Bronchial epithelial cell (primary cell): ENCODE measurements around the gene SYT12. TPM values are rescaled to one million over a fixed set of nuclear protein-coding genes. Genes with fewer than 3 reads are reported as not detected.

Experiments
- DNase-seq: peaks from one replicate; pipeline ENCODE4 v3.0.0-alpha.2; 2010; ENCODE audit warnings: low read depth
- FAIRE-seq: peaks from 2 replicates; lab custom pipeline; 2011; peaks lifted over from hg19 to GRCh38; lab: Jason Lieb, UNC
- H3K27me3 ChIP-seq: 2 replicates; pipeline ENCODE4 v1.5.1; 2011; ENCODE audit warnings: low read length; ENCODE audit not compliant: control insufficient read depth, insufficient read depth
- H3K36me3 ChIP-seq: 2 replicates; pipeline ENCODE4 v1.5.1; 2011; ENCODE audit warnings: low read length; ENCODE audit not compliant: control insufficient read depth, insufficient read depth
- H3K4me3 ChIP-seq: 2 replicates; pipeline ENCODE4 v1.5.1; 2011; ENCODE audit warnings: mild to moderate bottlenecking, low read depth, low read length, control low read depth
- CTCF ChIP-seq: IDR thresholded peaks from 2 replicates; pipeline ENCODE4 v1.5.1; 2011; ENCODE audit warnings: mild to moderate bottlenecking, moderate library complexity, low read length, control low read depth, inconsistent platforms; ENCODE audit not compliant: insufficient read depth, severe bottlenecking
- total RNA-seq: library from RNA; depleted of rRNA; stranded (reverse); fragments of >200 nt; gene quantifications from 2 replicates; pipeline ENCODE4 v1.2.1, GENCODE V29; 2014

The SYT12 gene
- total RNA-seq, 1 donor from 2014 or later: 2.9 TPM

GRCh38 chr11:67076202-67076601 is 53.3 kb downstream of the SYT12 start:
- no peak overlapping the region for H3K4me3 ChIP-seq

GRCh38 chr11:67079065-67079705 is 56.3 kb downstream of the SYT12 start:
- Histone ChIP-seq H3K36me3 (no peaks in the 10 kb centered on the region), H3K27me3 (no peaks in the 10 kb centered on the region), H3K4me3 (no peak overlapping the region)
- DNase-seq (no peak), FAIRE-seq (no peak)
- TF ChIP-seq CTCF: no peak

More at GRCh38 chr11:67076202-67076601, 53.3 kb downstream of the SYT12 start:
- Histone ChIP-seq H3K36me3 (peaks cover 6% of the 10 kb centered on the region), H3K27me3 (no peaks in the 10 kb centered on the region)
- TF ChIP-seq CTCF: no peak
- FAIRE-seq: no peak
- DNase-seq: no peak

- no peaks in the 10 kb centered on the region for H3K27me3 ChIP-seq
- no peaks in the 10 kb centered on the region for H3K36me3 ChIP-seq
- DNase-seq (no peak), FAIRE-seq (no peak)
- H3K4me3 ChIP-seq: peak overlapping the region; percentile 6
- TF ChIP-seq CTCF: peak; percentile 29
Measured at GRCh38 chr11:67082071-67082791, 59.3 kb downstream of the SYT12 start.

- Histone ChIP-seq H3K4me3 (no peak overlapping the region), H3K27me3 (no peaks in the 10 kb centered on the region), H3K36me3 (no peaks in the 10 kb centered on the region)
- no peak for TF ChIP-seq CTCF
- DNase-seq: no peak
- FAIRE-seq: no peak
Measured at GRCh38 chr11:67083786-67084366, 60.9 kb downstream of the SYT12 start.

GRCh38 chr11:67085617-67086016 is 62.7 kb downstream of the SYT12 start:
- Histone ChIP-seq H3K27me3 (no peaks in the 10 kb centered on the region), H3K36me3 (no peaks in the 10 kb centered on the region), H3K4me3 (no peak overlapping the region)
- TF ChIP-seq CTCF: no peak
- no peak for DNase-seq
- no peak for FAIRE-seq
